HG03439 (cell line): ENCODE measurements around the gene LCLAT1.
A peak's percentile ranks its signal among the peaks of the same experiment; 100 is the strongest.

Experiments used
- ATAC-seq: cut with Tn5 transposase; IDR thresholded peaks from one replicate; pipeline ENCODE4 v1.9.1; 2021; ENCODE audit warnings: mild to moderate bottlenecking, moderate library complexity; ENCODE audit not compliant: unreplicated experiment

Gene LCLAT1

DNA sequence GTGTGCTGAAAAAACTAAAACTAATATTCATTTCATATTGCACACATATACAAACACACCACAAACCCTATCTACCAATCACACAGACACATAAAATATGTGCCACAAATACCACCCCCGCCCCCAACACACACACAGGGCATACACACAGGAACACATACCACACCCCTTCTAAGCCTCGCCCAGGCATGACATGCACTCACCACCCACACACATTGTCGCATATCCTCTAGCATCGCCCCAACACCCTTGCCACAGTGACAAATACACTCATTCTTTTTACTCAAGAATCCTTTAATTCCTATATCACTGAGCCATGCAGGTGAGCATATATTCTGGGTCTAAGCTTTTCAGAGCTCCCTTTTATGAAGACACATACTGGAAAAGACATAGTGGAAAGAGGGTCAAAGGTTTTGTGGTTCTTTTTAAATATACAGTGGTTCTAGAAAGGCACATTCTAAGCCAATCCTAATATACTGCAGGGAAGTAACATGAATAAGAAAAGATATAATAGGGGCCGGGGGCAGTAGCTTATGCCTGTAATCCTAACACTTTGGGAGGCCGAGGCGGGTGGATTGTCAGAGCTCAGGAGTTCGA lies 24.5 kb upstream of the LCLAT1 start:
- peak; percentile 71 for ATAC-seq

DNA sequence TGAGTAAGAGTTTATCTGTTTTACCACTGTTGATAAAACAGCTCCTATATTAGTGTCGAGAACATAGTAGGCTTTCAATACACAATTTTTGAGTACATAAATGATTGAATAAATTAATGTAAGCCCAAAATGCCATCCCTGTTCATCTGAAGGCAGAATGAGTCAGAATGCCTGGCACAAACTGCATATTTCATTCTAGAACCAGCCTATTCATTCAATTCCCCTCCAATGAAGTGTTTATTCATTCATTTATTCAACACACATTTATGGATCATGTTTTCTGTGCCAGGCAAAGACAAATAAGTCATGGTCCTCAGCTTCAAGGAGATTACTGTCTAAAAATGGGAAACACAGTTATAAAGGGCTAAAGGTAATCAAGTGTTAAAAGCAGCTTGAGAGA lies 22.8 kb upstream of the LCLAT1 start:
- no peak for ATAC-seq

DNA sequence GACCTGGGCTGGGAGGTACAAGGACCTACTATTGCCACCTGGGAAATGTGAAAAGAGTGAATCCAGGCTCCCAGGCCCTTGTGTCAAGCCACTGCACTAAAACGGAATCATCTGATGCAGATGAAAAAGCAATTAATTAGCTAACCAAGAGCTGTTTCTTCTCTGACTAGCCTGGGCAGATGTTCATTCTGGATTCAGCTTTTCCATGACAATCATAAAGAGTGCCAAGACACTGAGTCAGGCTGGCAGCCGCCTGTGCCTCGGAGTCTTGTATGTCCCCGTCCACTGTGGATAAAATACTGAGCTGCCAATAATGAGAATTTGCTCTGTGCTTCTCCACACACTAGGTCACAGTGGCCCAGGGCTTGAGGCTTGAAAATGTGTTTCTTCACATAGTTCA lies 21.7 kb upstream of the LCLAT1 start:
- no peak for ATAC-seq

DNA sequence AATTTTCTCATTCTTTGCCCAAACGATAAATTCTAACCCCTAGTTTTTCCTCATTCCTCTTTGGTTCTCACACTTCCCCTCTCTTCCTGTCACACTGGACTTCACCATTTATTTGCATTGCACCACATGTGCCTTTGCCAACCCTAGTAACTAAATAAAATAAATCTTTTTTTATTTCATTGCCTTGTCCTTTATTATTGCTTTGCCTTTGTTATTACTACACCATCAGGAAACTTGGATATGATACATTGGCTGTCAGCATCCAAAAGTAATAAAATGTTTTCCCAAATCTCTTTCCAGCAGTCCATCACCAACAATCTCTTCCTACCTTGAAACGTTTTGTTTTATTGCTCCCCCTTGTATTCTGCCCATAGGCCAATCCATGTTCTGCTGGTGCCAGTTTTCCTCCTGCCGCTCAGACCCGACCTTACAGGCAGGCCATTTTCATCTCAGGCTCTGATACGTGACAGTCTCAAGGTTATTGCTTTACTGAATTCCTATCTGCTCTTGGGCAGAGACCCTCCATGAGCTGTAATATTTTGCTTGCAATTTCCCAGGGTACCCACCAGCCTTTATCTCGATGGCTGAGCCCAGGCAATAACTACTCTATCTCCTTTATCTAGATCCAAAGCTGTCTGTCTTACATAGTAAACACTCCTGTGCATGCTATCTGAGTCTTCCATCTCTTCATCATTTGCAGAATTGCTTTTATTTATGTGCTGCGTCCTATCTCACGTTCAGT lies 19.3 kb upstream of the LCLAT1 start:
- no peak for ATAC-seq

DNA sequence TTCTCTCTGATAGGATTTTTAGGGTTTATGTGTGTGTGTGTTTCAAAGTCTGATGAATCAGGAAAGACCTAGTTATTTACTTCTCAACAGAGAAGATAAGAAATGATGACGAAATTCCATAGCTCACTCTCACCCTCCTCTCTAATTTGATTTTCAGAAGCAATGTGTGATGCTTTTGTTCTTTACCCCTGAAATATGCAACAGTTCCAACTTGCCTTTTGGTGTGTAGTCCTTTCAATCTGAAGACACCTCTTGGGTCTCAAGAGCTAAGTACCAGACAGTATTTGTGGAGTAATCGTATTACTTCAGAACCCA lies 18.7 kb upstream of the LCLAT1 start:
- no peak for ATAC-seq

DNA sequence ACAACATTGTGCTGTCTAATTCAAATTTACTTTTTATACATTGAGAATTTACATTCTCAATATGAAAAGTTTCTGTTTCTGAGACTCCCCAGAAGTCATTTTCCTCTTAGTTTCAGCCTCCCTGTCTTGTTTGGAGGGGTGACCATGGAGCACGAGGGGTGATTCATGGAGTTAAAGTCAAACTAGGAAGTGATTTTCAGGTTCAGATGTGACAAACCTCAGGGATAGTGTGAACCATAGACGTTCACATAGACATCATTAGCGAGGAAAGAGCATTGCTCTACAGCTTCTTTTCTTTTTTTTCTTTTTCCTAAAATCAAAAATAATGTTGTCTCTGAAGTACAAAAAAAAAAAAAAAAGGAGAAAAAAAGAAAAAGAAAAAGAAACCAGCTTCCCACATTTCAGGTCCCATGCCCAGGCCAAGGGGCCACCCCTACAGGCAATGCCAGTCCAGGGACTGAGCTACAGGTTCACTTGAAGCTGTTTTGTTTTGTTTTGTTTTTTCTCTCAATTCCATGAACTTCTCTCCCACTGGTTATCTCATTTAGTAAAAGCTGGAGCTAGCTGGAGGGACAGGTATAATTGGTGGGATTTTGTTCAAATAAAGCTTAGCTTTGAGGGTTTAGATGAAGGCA lies 18.1 kb upstream of the LCLAT1 start:
- ATAC-seq = no peak

DNA sequence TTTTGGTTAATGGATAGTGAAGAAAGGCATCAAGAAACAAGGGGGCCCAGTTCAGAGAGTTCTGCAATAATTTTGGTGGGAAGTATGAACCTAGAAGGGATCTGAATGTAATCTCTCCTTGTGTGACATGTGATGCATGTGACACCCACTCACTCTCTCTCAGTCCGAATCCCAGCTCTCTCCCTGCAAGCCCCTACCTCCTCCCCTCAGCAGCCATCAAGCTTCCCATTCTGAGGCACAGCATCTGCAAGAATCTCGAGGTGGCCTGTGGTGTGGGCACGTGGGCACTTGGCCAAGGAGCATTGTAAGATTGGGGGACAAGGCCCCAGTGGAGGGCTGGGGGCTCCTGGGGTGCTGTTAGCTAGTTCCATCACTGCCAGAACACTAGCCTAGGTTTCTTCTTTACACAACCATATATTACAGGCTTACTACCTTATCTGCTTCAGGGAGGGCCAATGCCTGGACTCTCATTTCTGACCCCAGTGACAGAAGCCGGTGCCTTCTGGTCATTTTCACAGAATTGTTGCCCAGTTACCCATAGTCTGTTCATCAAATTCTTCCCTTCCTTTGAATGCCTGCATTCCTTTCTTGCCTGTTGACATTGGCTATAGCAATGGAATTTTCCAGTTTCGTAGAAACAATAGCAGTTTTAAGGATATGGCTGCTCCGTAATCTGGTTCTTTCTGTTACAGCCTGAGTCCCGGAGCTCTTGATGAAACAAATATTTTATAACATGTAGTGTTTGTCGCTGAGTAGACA lies 13.3 kb upstream of the LCLAT1 start:
- no peak for ATAC-seq

DNA sequence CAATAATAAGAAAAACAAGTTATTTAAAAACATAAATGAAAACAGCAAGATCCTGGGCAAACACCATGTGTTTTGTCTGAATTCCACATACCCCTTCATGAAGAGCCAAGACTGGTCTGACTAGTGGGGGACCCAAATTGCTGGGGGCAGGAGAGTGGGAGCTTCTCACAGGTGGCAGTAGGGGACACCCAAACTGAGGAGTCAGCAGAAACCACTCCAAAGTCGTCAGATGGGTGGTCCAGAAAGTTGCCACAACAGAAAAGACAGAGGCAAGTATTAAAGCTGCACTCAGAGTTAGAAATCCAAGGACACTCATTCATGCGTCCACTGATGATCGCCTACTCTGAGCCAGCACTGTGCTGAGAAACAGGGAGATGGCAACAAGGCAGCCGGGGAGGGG lies 12.3 kb upstream of the LCLAT1 start:
- no peak for ATAC-seq

DNA sequence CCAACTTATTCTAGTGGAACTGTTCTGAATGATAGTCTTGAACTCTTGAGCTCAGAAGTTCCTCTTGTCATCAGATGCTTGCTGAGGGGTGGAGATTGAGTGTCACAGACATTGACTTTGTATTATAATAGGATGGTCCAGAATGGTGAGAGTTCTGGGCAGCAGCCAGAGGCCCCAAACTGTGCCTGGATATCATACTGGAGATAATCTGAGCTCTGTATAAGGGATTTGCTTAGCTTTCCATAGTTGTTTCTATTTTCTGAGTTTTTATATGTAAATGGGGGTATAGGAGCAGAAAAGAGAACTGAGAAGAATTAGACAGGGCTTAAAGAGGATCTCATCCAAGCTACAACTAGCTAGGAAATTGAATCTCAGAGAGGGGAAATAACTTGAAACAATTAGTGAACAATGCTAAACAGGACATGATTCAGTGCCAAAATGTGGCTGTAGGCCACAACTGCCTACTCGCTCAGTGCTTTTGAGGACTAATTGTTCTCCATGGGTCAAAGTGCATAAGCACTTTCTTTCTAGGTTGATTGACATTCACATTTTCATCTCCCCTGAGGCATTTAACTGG lies 10.1 kb upstream of the LCLAT1 start:
- ATAC-seq = no peak

DNA sequence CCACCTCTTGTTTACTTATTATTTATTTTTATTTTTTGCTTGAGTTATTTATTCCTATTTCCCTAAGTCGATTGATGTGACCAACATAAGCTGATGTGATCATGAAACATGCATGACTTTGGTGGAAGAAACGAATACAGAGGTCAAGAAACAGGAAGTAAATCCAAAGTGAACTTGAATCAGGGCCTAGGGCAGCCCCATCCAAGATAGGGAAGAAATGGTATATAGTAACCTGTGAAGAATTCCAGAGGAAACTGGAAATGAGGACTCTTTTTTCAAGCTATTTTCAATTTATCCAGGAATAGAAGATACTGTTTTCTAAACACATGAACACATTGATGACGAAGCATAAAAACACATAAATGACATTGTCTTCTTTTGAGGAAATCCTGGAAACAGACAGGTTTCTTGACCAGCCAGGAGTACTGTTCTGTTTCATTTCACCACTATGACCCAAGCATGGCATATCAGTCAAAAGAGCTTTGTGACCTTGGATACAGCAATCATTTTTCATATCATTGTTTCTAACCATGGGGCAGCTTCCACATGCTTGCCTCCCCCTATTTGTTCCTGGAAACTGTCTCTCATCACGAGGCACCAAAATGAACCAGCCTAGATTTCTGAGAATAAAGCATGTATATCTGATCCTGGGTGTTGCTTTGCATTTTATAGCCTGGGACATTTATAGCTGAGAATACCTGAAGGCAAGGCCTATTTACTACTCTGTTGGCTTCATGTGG lies 9.1 kb upstream of the LCLAT1 start:
- no peak for ATAC-seq

DNA sequence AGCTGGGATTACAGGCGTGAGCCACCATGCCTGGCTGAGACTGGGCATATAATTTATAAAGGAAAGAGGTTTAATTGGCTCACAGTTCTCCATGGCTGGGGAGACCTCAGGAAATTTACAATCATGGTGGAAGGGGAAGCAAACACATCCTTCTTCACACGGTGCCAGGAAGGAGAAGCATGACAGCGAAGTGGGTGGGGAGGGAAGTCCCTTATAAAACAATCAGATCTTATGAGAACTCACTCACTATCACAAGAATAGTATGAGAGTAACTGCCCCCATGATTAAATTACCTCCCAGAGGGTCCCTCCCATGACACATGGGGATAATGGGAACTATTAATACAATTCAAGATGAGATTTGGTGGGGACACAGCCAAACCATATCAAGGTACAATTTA lies 7.8 kb upstream of the LCLAT1 start:
- ATAC-seq = no peak

DNA sequence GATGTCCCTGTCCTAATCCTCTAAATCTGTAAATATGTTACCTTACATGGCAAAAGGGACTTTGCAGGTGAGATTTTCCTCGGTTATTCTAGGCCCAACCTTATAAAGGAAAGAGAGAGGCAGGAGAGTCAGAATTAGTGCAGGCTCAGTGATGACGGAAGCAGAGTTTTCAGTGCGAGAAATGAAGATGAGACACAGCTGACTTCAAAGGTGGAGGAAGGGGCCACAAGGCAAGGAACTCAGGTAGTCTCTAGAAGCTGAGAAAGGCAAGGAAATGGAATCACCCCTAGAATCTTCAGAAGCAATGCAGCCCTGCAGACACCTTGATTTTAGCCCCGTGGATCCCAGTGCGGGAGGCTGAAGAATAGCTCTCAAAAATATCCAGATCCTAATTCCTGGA lies 7.2 kb upstream of the LCLAT1 start:
- ATAC-seq = no peak

DNA sequence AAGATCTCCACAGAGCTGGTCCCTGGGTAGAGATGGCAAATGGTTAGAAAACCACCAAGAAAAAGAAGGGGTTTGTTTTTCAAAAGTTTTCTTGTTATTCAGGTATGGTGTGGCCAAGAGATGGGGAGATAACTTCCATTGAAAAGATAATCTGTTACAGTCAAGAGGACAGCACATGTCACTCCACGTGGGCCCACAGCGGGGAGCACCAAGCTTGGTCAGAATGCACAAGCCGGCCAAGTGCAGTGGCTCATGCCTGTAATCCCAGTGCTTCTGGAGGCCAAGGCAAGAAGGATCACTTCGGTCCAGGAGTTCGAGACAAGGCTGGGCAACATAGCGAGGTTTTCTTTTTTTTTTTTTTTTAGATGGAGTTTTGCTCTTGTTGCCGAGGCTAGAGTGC lies 6.0 kb upstream of the LCLAT1 start:
- ATAC-seq = no peak

DNA sequence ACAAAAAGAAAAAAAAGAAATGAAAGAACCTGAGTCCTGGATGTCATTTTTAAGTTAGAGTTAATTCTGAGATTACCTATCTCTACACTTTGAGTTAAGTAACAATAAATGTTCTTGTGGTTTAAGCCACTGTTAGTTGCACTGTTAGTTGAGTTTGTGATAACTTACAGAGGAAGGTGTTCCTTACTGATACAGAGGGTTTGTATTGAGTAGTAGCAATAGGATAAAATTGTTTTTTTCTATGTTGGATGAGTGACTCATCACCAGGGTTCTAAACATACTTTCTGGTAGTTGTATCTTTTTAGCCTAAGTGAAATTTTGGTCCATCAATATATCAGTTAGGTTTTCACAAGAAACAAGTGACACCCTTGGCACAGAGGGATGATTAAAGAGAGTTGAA lies 4.0 kb upstream of the LCLAT1 start:
- ATAC-seq = no peak

DNA sequence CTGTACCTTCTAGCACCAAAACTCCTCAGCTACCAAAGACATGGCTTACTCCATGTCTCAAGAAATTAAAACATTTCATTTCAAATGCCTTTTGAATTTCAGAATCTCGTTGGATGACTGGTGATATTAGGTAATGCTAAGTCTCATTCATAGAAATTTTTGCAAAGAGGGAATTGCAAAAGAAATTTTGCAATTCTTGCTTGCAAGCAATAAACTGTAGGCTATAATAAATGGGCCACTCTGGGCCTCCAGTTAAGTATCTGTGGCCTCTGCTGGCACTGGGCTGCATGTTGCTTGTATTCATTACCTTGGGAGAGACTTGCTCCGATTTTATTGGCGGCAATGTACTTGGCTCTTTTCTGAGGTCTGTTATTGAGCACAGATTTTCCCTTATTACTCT lies 2.8 kb upstream of the LCLAT1 start:
- ATAC-seq = no peak

DNA sequence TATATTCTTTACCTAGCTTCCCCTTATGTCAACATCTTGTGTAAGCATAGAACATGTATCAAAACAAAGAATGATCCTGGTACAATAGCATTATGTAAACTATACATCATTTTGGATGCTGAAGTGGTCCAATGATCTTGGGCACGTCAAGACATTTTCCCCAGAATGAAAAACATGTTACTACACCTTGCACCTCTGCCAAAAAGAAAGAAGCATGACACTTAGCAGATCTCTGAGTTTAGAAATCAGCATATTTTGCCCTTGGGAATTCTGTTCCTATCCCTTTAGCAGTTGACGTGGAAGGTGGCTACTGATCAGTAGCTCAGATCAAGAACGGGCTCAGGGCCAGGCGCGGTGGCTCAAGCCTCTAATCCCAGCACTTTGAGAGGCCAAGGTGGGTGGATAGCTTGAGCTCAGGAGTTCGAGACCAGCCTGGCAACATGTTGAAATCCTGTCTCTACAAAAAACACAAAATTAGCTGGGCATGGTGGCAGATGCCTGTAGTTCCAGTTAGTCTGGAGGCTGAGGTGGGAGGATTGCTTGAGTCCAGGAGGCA lies 1.7 kb upstream of the LCLAT1 start:
- ATAC-seq = no peak

DNA sequence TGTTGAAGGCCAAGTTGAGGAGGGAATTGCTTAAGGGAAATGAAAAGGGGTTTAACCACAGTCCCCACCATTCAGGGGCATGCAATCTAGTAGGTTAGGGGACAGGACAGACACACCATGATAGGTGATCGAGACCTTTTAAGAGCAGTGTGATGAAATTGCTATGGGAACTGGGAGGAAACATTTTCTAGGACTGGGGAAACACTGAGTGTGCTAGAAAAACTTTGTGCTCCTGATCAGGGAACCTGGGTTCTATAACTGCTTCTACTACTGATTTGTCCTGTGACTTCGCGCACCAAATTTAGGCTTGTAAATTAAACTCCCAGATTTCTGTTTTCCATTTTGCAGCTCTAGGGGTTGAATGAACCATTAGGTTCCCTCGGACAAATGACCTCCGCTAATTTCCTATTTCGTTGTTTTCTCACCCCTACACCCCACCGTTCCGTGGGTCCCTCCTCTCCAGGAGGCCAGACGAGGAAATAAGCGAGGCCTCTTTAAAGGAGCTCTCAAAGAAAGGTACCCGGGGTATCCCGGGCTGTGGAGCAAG lies 371 bp upstream of the LCLAT1 start:
- no peak for ATAC-seq

DNA sequence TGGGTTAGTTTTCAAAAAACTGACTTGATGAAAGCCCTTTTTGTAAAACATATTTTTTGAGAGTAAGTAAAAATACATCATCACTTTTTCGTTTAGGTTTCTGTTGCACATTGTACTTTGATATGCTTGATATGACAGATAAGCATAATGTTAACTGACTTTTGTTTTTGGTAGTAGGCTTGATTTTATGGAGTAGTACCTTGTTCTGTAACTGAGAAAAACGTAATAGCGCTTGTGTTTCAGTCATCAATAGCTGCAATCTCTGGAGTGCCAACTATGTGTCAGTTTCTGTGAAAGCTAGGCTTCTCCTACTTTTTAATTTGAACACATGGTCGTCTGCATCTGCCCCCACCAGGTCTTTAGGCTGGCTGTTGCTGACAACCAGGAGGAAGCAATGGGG lies 1.3 kb downstream of the LCLAT1 start:
- no peak for ATAC-seq

DNA sequence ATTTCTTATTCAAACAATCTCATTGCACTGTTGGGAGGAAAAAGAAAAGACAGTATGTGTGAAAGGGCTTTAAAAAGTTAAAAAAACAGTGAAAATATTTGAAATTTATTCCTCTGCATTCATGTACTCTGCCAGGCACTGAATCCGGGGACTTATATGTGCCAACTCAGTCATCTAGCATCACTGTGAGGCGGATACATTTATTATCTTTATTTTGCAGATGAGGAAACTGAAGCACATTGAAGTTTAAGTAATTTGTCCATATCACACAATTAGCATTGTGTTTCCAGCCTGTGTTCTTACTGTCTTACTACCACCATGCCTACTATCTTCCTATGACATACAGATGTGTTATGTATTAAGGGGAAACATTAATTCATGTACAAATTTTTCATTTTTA lies 1.8 kb downstream of the LCLAT1 start:
- ATAC-seq = no peak

DNA sequence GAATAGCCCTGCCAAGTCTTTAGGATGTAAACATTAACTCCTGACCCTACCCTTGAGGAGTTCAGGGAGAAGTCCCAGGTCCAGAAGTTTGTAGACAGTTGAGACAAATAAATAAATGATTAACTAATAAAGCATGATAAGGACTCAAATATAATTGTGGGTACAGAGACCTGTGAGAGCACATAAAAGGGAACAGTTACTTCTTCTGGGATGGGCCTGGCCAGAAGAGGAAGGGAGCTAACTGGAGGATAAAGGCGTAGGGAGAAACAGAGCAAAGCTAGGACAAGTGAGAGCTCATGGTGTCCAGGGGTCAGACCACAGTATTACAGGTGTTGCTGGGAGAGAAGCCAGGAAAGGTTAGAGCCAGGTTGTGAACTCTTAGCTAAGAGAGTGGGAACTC lies 3.0 kb downstream of the LCLAT1 start:
- no peak for ATAC-seq
